AG04449 (cell line): ENCODE results near the gene UVRAG.

Experiments used
- CTCF ChIA-PET: fragments of 350-600 bp; formaldehyde crosslinking; extraction: SDS; loops from one replicate; lab custom pipeline; 2021; ENCODE audit warnings: antibody characterized with exemption; lab: Yijun Ruan, JAX
- POLR2A ChIA-PET: fragments of 400-600, 350-600 bp; formaldehyde crosslinking; extraction: SDS; loops from one replicate; lab custom pipeline; 2020; ENCODE audit warnings: antibody characterized with exemption, inconsistent platforms; lab: Yijun Ruan, JAX
- DNase-seq: peaks from one replicate; pipeline ENCODE4 v3.0.0-alpha.2; 2010; ENCODE audit warnings: low read depth, low spot score
- H3K4me3 ChIP-seq: 2 replicates; pipeline ENCODE4 v1.5.1; 2011; ENCODE audit warnings: low read depth, mild to moderate bottlenecking, control low read depth, low read length
- CTCF ChIP-seq: IDR thresholded peaks from one replicate; pipeline ENCODE4 v1.5.1; 2011; ENCODE audit warnings: mild to moderate bottlenecking, moderate library complexity, low read length, control low read depth, inconsistent platforms; ENCODE audit not compliant: insufficient read depth; ENCODE audit errors: missing control alignments

UVRAG gene

GRCh38 chr11:75867778-75868374, 52.9 kb downstream of the UVRAG start:
- TF ChIP-seq CTCF: peak; percentile 41
- ChIA-PET POLR2A (no interaction called here), CTCF (interaction anchor here (0.6 to 7.3 kb wide), 36 partner anchors 9 to 479 kb away, joined by 3 to 181 read pairs (median 4); partner anchors contain the start of gene UVRAG)
- no peak for DNase-seq
- H3K4me3 ChIP-seq: no peak overlapping the region

DNA sequence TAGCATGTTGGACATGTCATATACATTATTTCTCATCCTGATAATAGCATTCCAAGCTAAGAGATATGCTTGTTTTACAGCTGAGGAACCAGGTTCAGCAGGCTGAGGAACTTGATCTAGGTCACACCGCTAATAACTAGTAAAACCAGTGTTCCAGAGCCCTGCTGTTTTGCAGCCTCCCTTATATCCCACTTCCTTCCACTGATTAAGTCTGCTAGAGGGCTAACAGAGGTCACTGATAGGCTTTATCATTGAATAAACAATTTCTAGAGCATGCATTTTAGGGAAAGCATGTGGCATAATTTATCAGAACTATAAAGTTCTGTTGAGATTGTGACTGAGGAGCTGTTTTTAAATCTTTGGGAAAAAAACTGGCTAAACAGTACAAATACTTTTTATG, 54.0 kb downstream of the UVRAG start:
- POLR2A ChIA-PET: no interaction called here
- no peak for TF ChIP-seq CTCF
- no peak for DNase-seq
- H3K4me3 ChIP-seq: no peak overlapping the region
- CTCF ChIA-PET: interaction anchor here (0.8 to 7.3 kb wide), 22 partner anchors 10 to 480 kb away, joined by 3 to 181 read pairs (median 4); partner anchors contain the start of genes GDPD5 and UVRAG

- TF ChIP-seq CTCF: no peak
- POLR2A ChIA-PET: no interaction called here
- no peak overlapping the region for H3K4me3 ChIP-seq
- DNase-seq: no peak
- CTCF ChIA-PET: interaction anchor here (0.8 to 7.3 kb wide), 13 partner anchors 11 to 481 kb away, joined by 3 to 181 read pairs (median 7); partner anchors contain the start of gene UVRAG
Observed at GRCh38 chr11:75869661-75870455, 54.8 kb downstream of the UVRAG start.

GRCh38 chr11:75872887-75873416, 57.9 kb downstream of the UVRAG start:
- no peak for DNase-seq
- ChIA-PET POLR2A (no interaction called here), CTCF (interaction anchor here (0.7 to 2.6 kb wide), 7 partner anchors 19 to 279 kb away, joined by 3 to 20 read pairs (median 4); no protein-coding TSS in a partner anchor)
- TF ChIP-seq CTCF: no peak
- no peak overlapping the region for H3K4me3 ChIP-seq

- CTCF ChIA-PET: interaction anchor here (0.7 to 2.6 kb wide), 8 partner anchors 20 to 278 kb away, joined by 3 to 20 read pairs (median 4); no protein-coding TSS in a partner anchor
- no peak for DNase-seq
Observed at GRCh38 chr11:75873417-75874221, 58.6 kb downstream of the UVRAG start.

More at GRCh38 chr11:75873417-75874221, 58.6 kb downstream of the UVRAG start:
- TF ChIP-seq CTCF: no peak
- H3K4me3 ChIP-seq: no peak overlapping the region
- POLR2A ChIA-PET: no interaction called here
